ENCODE measurements around the gene DTX1. TPM values are rescaled to one million over a fixed set of nuclear protein-coding genes. Genes with fewer than 3 reads are reported as not detected.
"Not testable (repeated sequence)": the region's sequence is repeated elsewhere in the genome, so short reads cannot be mapped to it uniquely, and the experiment has no call there.

Gene DTX1
- total RNA-seq, 1 donor from 2014 or later = 69.9 TPM

- DNase-seq (ENCODE audit: low spot score) = no peak
These were observed 55.7 kb downstream of the DTX1 start for GRCh38 chr12:113112043-113112899.

- DNase-seq (ENCODE audit: low spot score) = no peak
These were observed 56.9 kb downstream of the DTX1 start for GRCh38 chr12:113113397-113113796.

GRCh38 chr12:113114447-113115178, 58.1 kb downstream of the DTX1 start:
- no peak for DNase-seq (ENCODE audit: low spot score)

GRCh38 chr12:113115455-113116126, 59.1 kb downstream of the DTX1 start:
- DNase-seq (ENCODE audit: low spot score) = no peak

GRCh38 chr12:113116875-113117274, 60.3 kb downstream of the DTX1 start:
- no peak for DNase-seq (ENCODE audit: low spot score)

- not testable (repeated sequence) for DNase-seq (ENCODE audit: low spot score)
These were observed 61.2 kb downstream of the DTX1 start for GRCh38 chr12:113117684-113118083.

GRCh38 chr12:113118142-113118541, 61.6 kb downstream of the DTX1 start:
- DNase-seq (ENCODE audit: low spot score) = no peak

- no peak for DNase-seq (ENCODE audit: low spot score)
These were observed 63.6 kb downstream of the DTX1 start for GRCh38 chr12:113119980-113120669.

GRCh38 chr12:113120670-113121370, 64.3 kb downstream of the DTX1 start:
- DNase-seq (ENCODE audit: low spot score) = no peak

- no peak for DNase-seq (ENCODE audit: low spot score)
These were observed 71.3 kb downstream of the DTX1 start for GRCh38 chr12:113127791-113128199.

- DNase-seq (ENCODE audit: low spot score) = no peak
These were observed 72.5 kb downstream of the DTX1 start for GRCh38 chr12:113128802-113129663.

- no peak for DNase-seq (ENCODE audit: low spot score)
These were observed 73.3 kb downstream of the DTX1 start for GRCh38 chr12:113129664-113130456.

GRCh38 chr12:113130457-113131135, 74.1 kb downstream of the DTX1 start:
- no peak for DNase-seq (ENCODE audit: low spot score)

- no peak for DNase-seq (ENCODE audit: low spot score)
These were observed 75.0 kb downstream of the DTX1 start for GRCh38 chr12:113131556-113131955.

GRCh38 chr12:113133036-113133435, 76.5 kb downstream of the DTX1 start:
- DNase-seq (ENCODE audit: low spot score) = no peak

- DNase-seq (ENCODE audit: low spot score) = no peak
These were observed 77.1 kb downstream of the DTX1 start for GRCh38 chr12:113133666-113134065.

- no peak for DNase-seq (ENCODE audit: low spot score)
These were observed 77.5 kb downstream of the DTX1 start for GRCh38 chr12:113134071-113134470.

GRCh38 chr12:113134521-113134951, 78.0 kb downstream of the DTX1 start:
- no peak for DNase-seq (ENCODE audit: low spot score)
